ENCODE data around the gene MRPL43.

GRCh38 chr10:101016814-101017213 lies 29.5 kb upstream of the MRPL43 start:
- TF ChIP-seq POLR2A (IDR thresholded peaks at IDR 0.05; ENCODE audit: low read depth, low read length) = no peak
- TF ChIP-seq CTCF (IDR thresholded peaks at IDR 0.05; ENCODE audit: extremely low read depth in 1 of 2, insufficient read depth in 1 of 2, low read depth in 1 of 2, low read length in 2 of 2) = no peak
- no peak for TF ChIP-seq POLR2AphosphoS5 (IDR thresholded peaks at IDR 0.05; ENCODE audit: insufficient read depth, low read depth, low read length)
- TF ChIP-seq EZH2 (IDR thresholded peaks at IDR 0.05; ENCODE audit: borderline replicate concordance, low read depth, low read length, severe bottlenecking) = no peak
- no peak for TF ChIP-seq MYC (IDR thresholded peaks at IDR 0.05; ENCODE audit: low read depth, low read length)
- no peak for TF ChIP-seq JUN (IDR thresholded peaks at IDR 0.05; ENCODE audit: borderline replicate concordance, insufficient read depth, insufficient read length, low read depth)
- no peak for TF ChIP-seq MAX (IDR thresholded peaks at IDR 0.05; ENCODE audit: insufficient read depth, insufficient read length)
- TF ChIP-seq GATA2 (IDR thresholded peaks at IDR 0.05; ENCODE audit: insufficient read depth, insufficient read length, low read depth, low read length) = no peak
- no peak for TF ChIP-seq FOS (IDR thresholded peaks at IDR 0.05; ENCODE audit: borderline replicate concordance, insufficient read depth, low read length)
